K562 (cell line): ENCODE data around the gene CHST15. TPM values are rescaled to one million over a fixed set of nuclear protein-coding genes. Genes with fewer than 3 reads are reported as not detected.

Source experiments
- ATAC-seq: fragments of 200-7000 bp; cut with Tn5 transposase; 3 replicates; pipeline ENCODE4 v1.9.1; 2020; ENCODE audit warnings: moderate library complexity
- BruUV-seq: library from RNA; stranded (reverse); fragments of 400-500 nt; replicated peaks from 2 replicates; lab custom pipeline; 2021; lab: Mats Ljungman, UMichigan
- CTCF ChIA-PET: fragments of 300-600 bp; formaldehyde crosslinking; extraction: SDS; loops from one replicate; lab custom pipeline; 2021; ENCODE audit warnings: low intra/inter-chr PET ratio; lab: Yijun Ruan, JAX
- POLR2A ChIA-PET: fragments of 300-600, 350-650 bp; sonication (Branson Sonifier 250); formaldehyde crosslinking; extraction: SDS; loops from one replicate; lab custom pipeline; 2021; ENCODE audit warnings: antibody characterized with exemption, inconsistent platforms; lab: Yijun Ruan, JAX
- DNase-seq, 4 experiments: peaks; one replicate each; pipeline versions ENCODE4 v3.0.0 to v3.0.0-alpha.2; 2011 to 2018; ENCODE audit warnings: low spot score in 3 of 4, mixed read lengths in 3 of 4; ENCODE audit errors: extremely low read depth in 1 of 4
- FAIRE-seq: peaks from 2 replicates; lab custom pipeline; 2011; peaks lifted over from hg19 to GRCh38; lab: Jason Lieb, UNC
- H2AFZ ChIP-seq: 2 replicates; pipeline ENCODE4 v1.6.0; 2011; ENCODE audit warnings: low read depth, low read length, control low read depth, inconsistent platforms
- H3K27ac ChIP-seq: fragments of 200-600 bp; 3 replicates; pipeline ENCODE4 v1.8.0; 2011; ENCODE audit warnings: low read depth, mild to moderate bottlenecking, control low read depth, inconsistent platforms, low read length, moderate library complexity, mixed read lengths; ENCODE audit errors: extremely low read depth
- H3K27me3 ChIP-seq, 2 experiments: fragments of 300-600 bp in 1 of 2; 2 replicates in 1 of 2; 3 replicates in 1 of 2; pipeline versions ENCODE4 v1.6.0 to v1.8.0; 2011; ENCODE audit warnings: inconsistent platforms in 2 of 2, low read length in 2 of 2, mild to moderate bottlenecking in 1 of 2, mixed read lengths in 1 of 2, moderate library complexity in 1 of 2; ENCODE audit not compliant: control insufficient read depth in 2 of 2, insufficient read depth in 2 of 2
- H3K36me3 ChIP-seq: fragments of 300-600 bp; 3 replicates; pipeline ENCODE4 v1.8.0; 2011; ENCODE audit warnings: mild to moderate bottlenecking, low read length, inconsistent platforms; ENCODE audit not compliant: control insufficient read depth, insufficient read depth
- H3K4me1 ChIP-seq, 2 experiments: fragments of 200-600 bp in 1 of 2; replicated peaks in 1 of 2; 2 replicates in 1 of 2; 3 replicates in 1 of 2; pipeline versions ENCODE4 v1.5.1 to v1.8.0; 2011; ENCODE audit warnings: inconsistent platforms in 2 of 2, low read length in 2 of 2, mild to moderate bottlenecking in 1 of 2, mixed read lengths in 1 of 2, moderate library complexity in 1 of 2; ENCODE audit not compliant: control insufficient read depth in 2 of 2, insufficient read depth in 2 of 2
- H3K4me2 ChIP-seq: 2 replicates; pipeline ENCODE4 v1.6.1; 2011; ENCODE audit warnings: low read length, control low read depth, inconsistent platforms, mixed read lengths; ENCODE audit not compliant: insufficient read depth
- H3K4me3 ChIP-seq: fragments of 200-600 bp; sonication (generic), shearing (Covaris generic); 2 replicates; pipeline ENCODE4 v1.5.1; 2016; ENCODE audit warnings: control low read depth, inconsistent platforms
- H3K79me2 ChIP-seq: fragments of 200-600 bp; 3 replicates; pipeline ENCODE4 v1.8.0; 2011; ENCODE audit warnings: low read length, inconsistent platforms; ENCODE audit not compliant: control insufficient read depth, insufficient read depth
- H3K9ac ChIP-seq, 2 experiments: 2 replicates each; pipeline versions ENCODE4 v1.6.0 to v1.6.1; 2011; ENCODE audit warnings: low read depth in 2 of 2, low read length in 2 of 2, control low read depth in 1 of 2, inconsistent platforms in 1 of 2, mild to moderate bottlenecking in 1 of 2, mixed read lengths in 1 of 2; ENCODE audit not compliant: insufficient read depth in 1 of 2
- H3K9me1 ChIP-seq: one replicate; pipeline ENCODE4 v1.6.0; 2011; ENCODE audit warnings: inconsistent platforms, mild to moderate bottlenecking, low read length, moderate library complexity; ENCODE audit not compliant: control insufficient read depth, insufficient read depth
- H3K9me3 ChIP-seq: replicated peaks from 2 replicates; pipeline ENCODE4 v1.5.1; 2011; ENCODE audit warnings: low read depth, low read length, inconsistent platforms; ENCODE audit not compliant: control insufficient read depth, insufficient read depth
- H4K20me1 ChIP-seq: replicated peaks from 2 replicates; pipeline ENCODE4 v1.6.1; 2011; ENCODE audit warnings: low read length, inconsistent platforms, mixed read lengths; ENCODE audit not compliant: control insufficient read depth, insufficient read depth
- ADNP ChIP-seq: fragments of 200-800 bp; sonication (Bioruptor generic); IDR thresholded peaks from 2 replicates; pipeline ENCODE4 v1.6.1; 2016; ENCODE audit warnings: missing genetic modification characterization, missing compliant biosample characterization
- DPF2 ChIP-seq: fragments of 450-650 bp; IDR thresholded peaks from 2 replicates; pipeline ENCODE4 v1.6.1; 2016
- ETS2 ChIP-seq: IDR thresholded peaks from 2 replicates; pipeline ENCODE4 v1.6.1; 2016; ENCODE audit warnings: borderline replicate concordance, missing genetic modification characterization, mild to moderate bottlenecking, moderate library complexity, missing compliant biosample characterization; ENCODE audit not compliant: poor library complexity, severe bottlenecking
- HIVEP1 ChIP-seq: fragments of 250-450 bp; sonication (Bioruptor Pico); IDR thresholded peaks from 2 replicates; pipeline ENCODE4 v1.4.0; 2020; ENCODE audit warnings: mild to moderate bottlenecking
- SNIP1 ChIP-seq: fragments of 450-650 bp; IDR thresholded peaks from 2 replicates; pipeline ENCODE4 v1.7.1; 2017; ENCODE audit warnings: low read depth, mild to moderate bottlenecking
- ZNF212 ChIP-seq: fragments of 450-650 bp; formaldehyde crosslinking; IDR thresholded peaks from 2 replicates; pipeline ENCODE4 v1.4.0; 2020; ENCODE audit warnings: mild to moderate bottlenecking
- WGBS: fragments of 100-300 bp; shearing (Covaris generic); methylation state at CpG from one replicate; pipeline ENCODE4 v1.1.6; 2016; ENCODE audit warnings: low coverage, mixed read lengths; ENCODE audit not compliant: insufficient coverage; ENCODE audit errors: missing lambda C conversion rate; 5-methylcytosine and 5-hydroxymethylcytosine counted together
- in situ Hi-C: fragments of 300-500 bp; cut with MboI; formaldehyde crosslinking; loops from 4 replicates; pipeline ENCODE4 v1.15.0; 2018; ENCODE audit warnings: inconsistent platforms, mixed read lengths
- intact Hi-C: fragments of 100-400 bp; cut with micrococcal nuclease; formaldehyde crosslinking; loops from 2 replicates; pipeline ENCODE4 v1.14.2; 2022
- polyA plus RNA-seq, 8 experiments: library from polyadenylated mRNA; depleted of rRNA in 4 of 8; stranded (reverse) in 5 of 8; unstranded in 3 of 8; fragments of >200 nt; fragmentation: Nextera tagmentation in 2 of 8; fragmentation: Illumina TruSeq in 1 of 8; extraction: Ambion mirVana in 2 of 8; extraction: Trizol in 1 of 8; gene quantifications; 2 replicates each; pipeline versions ENCODE4 v1.2.1 to v1.2.3, GENCODE V29; 2011 to 2014; ENCODE audit warnings: inconsistent platforms in 1 of 8, missing spikeins in 1 of 8
- total RNA-seq, 7 experiments: library from RNA; depleted of rRNA in 6 of 7; stranded (reverse); fragments of >200 nt in 6 of 7; fragmentation: Illumina TruSeq in 2 of 7; extraction: Trizol in 2 of 7; gene quantifications; 2 replicates each; pipeline versions ENCODE4 v1.2.1 to v1.2.3, GENCODE V29; 2011 to 2021; ENCODE audit warnings: low replicate concordance in 1 of 7
- TF ChIP-seq, protein P1 (sequence below), 2 experiments: fragments of 450-650 bp; formaldehyde crosslinking in 1 of 2; IDR thresholded peaks; 2 replicates each; pipeline versions ENCODE4 v1.4.0 to v1.6.1; 2014 to 2020; ENCODE audit warnings: mild to moderate bottlenecking in 2 of 2, borderline replicate concordance in 1 of 2, low read depth in 1 of 2
- TF ChIP-seq, protein P2 (sequence below): fragments of 450-650 bp; formaldehyde crosslinking; IDR thresholded peaks from 2 replicates; pipeline ENCODE4 v1.4.0; 2020; ENCODE audit warnings: mild to moderate bottlenecking, moderate library complexity

CHST15 gene
- total and polyA plus RNA-seq, 9 of the 15 experiments (the other 6 are each of a cell fraction or from before 2014, with no cell fraction given), result 0.04 to 0.16 (median 0.08) TPM

DNA sequence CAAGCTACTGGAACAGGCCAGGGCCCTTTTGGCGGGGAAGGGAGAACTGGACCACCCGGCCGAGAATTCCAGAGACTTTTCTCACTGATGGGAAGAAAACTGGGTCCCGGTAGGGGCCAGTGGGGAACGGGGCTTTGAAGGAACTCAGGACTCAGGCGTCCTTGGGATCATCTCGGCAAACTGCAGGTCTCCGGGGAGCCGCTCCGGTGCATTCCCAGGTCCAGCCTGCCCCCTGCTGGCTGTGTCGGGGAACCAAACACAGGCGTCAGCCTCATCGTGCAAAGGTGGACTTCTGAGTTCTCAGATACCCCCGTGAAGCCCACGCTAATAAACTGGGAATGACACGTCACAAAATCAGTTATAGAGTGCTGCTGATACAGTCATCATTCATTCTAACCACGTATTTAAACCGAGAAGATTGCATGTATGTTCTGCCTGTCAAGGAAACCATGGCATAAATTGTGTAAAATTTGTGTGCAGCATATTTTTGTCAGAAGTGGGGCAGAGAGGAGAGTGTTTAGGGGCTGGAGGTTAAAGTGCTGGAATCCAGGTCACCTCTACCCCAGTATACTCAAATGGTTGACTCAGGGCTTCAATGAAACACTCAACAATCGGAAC lies 125.7 kb downstream of the CHST15 start:
- intact Hi-C loops, result loop anchor here (1.0 to 10.0 kb wide), 2 partner anchors 283 to 384 kb away; no protein-coding TSS in a partner anchor
- ChIA-PET POLR2A (no interaction called here), CTCF (interaction anchor here (2.0 kb wide), 1 partner anchor 385 kb away, joined by 22 read pairs; no protein-coding TSS in a partner anchor)
- H3K27ac ChIP-seq, result no peak overlapping the region
- ATAC-seq, result peak; percentile 90
- in situ Hi-C loops, result loop anchor here (5.0 to 25.0 kb wide), 2 partner anchors 385 to 930 kb away; no protein-coding TSS in a partner anchor
- H3K36me3 ChIP-seq, result no peaks in the 10 kb centered on the region
- no peaks in the 10 kb centered on the region for H3K79me2 ChIP-seq
- peaks cover 0 to 2% of the 10 kb centered on the region in 2 experiments; a peak in 2 of 5 replicates for H3K27me3 ChIP-seq
- H4K20me1 ChIP-seq, result no peaks in the 10 kb centered on the region; the same call in 1 of the 2 replicates
- peak; percentile 54 to 74 (median 73) for DNase-seq
- H3K9ac ChIP-seq, result no peak overlapping the region
- 0% methylated on average over 9 of the region's 19 CpGs for WGBS
- no peaks in the 10 kb centered on the region for H3K9me1 ChIP-seq
- H3K9me3 ChIP-seq, result no peaks in the 10 kb centered on the region
- H2AFZ ChIP-seq, result no peak overlapping the region
- no peaks in the 10 kb centered on the region for H3K4me1 ChIP-seq
- H3K4me2 ChIP-seq, result no peak overlapping the region
- BruUV-seq, result no TSS peak
- FAIRE-seq, result peak; percentile 48
- H3K4me3 ChIP-seq, result no peak overlapping the region
- TF ChIP-seq DPF2, result no peak
- no peak for TF ChIP-seq ADNP (tag)
- TF ChIP-seq, protein P1, sequence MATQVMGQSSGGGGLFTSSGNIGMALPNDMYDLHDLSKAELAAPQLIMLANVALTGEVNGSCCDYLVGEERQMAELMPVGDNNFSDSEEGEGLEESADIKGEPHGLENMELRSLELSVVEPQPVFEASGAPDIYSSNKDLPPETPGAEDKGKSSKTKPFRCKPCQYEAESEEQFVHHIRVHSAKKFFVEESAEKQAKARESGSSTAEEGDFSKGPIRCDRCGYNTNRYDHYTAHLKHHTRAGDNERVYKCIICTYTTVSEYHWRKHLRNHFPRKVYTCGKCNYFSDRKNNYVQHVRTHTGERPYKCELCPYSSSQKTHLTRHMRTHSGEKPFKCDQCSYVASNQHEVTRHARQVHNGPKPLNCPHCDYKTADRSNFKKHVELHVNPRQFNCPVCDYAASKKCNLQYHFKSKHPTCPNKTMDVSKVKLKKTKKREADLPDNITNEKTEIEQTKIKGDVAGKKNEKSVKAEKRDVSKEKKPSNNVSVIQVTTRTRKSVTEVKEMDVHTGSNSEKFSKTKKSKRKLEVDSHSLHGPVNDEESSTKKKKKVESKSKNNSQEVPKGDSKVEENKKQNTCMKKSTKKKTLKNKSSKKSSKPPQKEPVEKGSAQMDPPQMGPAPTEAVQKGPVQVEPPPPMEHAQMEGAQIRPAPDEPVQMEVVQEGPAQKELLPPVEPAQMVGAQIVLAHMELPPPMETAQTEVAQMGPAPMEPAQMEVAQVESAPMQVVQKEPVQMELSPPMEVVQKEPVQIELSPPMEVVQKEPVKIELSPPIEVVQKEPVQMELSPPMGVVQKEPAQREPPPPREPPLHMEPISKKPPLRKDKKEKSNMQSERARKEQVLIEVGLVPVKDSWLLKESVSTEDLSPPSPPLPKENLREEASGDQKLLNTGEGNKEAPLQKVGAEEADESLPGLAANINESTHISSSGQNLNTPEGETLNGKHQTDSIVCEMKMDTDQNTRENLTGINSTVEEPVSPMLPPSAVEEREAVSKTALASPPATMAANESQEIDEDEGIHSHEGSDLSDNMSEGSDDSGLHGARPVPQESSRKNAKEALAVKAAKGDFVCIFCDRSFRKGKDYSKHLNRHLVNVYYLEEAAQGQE (IDR thresholded peaks at IDR 0.05; ENCODE audit: borderline replicate concordance), result peak; percentile 75
- TF ChIP-seq, protein P1 (CRISPR knock-in tag; IDR thresholded peaks at IDR 0.05; ENCODE audit: low read depth), result no peak
- TF ChIP-seq, protein P2, sequence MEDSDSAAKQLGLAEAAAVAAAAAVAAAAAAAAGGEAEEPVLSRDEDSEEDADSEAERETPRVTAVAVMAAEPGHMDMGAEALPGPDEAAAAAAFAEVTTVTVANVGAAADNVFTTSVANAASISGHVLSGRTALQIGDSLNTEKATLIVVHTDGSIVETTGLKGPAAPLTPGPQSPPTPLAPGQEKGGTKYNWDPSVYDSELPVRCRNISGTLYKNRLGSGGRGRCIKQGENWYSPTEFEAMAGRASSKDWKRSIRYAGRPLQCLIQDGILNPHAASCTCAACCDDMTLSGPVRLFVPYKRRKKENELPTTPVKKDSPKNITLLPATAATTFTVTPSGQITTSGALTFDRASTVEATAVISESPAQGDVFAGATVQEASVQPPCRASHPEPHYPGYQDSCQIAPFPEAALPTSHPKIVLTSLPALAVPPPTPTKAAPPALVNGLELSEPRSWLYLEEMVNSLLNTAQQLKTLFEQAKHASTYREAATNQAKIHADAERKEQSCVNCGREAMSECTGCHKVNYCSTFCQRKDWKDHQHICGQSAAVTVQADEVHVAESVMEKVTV (CRISPR knock-in tag), result peak; percentile 66
- TF ChIP-seq SNIP1, result no peak
- no peak for TF ChIP-seq ETS2
- no peak for TF ChIP-seq HIVEP1 (CRISPR knock-in tag)
- no peak for TF ChIP-seq ZNF212
